ENCODE results near the gene RCHY1.
A peak's percentile ranks its signal among the peaks of the same experiment; 100 is the strongest.
"Not testable (repeated sequence)": the region's sequence is repeated elsewhere in the genome, so short reads cannot be mapped to it uniquely, and the experiment has no call there.

RCHY1 gene

GRCh38 chr4:75514131-75514948 is at the start of gene RCHY1, which contains the start of gene THAP6:
TSS of gene RCHY1 (minus strand) at chr4:75514403. CDS start at chr4:75514286, 117 bp downstream.
TSS of gene THAP6 (plus strand) at chr4:75514473. CDS start at chr4:75515453, 980 bp downstream.
- DNase-seq (ENCODE audit: low read depth): peak; percentile 84

GRCh38 chr4:75561789-75562188 is 47.6 kb upstream of the RCHY1 start:
- no peak for DNase-seq (ENCODE audit: low read depth)

GRCh38 chr4:75557696-75558095 is 43.5 kb upstream of the RCHY1 start:
- no peak for DNase-seq (ENCODE audit: low read depth)

GRCh38 chr4:75555294-75556164 is 41.3 kb upstream of the RCHY1 start, which contains the start of gene ODAPH:
TSS of gene ODAPH (plus strand) at chr4:75556066. CDS start at chr4:75556083, 17 bp downstream.
- no peak for DNase-seq (ENCODE audit: low read depth)

- no peak for DNase-seq (ENCODE audit: low read depth)
Observed at GRCh38 chr4:75552452-75552851, 38.2 kb upstream of the RCHY1 start.

- DNase-seq (ENCODE audit: low read depth): no peak
Observed at GRCh38 chr4:75549019-75549418, 34.8 kb upstream of the RCHY1 start.

- DNase-seq (ENCODE audit: low read depth): no peak
Observed at GRCh38 chr4:75547647-75548387, 33.6 kb upstream of the RCHY1 start.

- DNase-seq (ENCODE audit: low read depth): no peak
Observed at GRCh38 chr4:75545526-75545925, 31.3 kb upstream of the RCHY1 start.

- DNase-seq (ENCODE audit: low read depth): no peak
Observed at GRCh38 chr4:75544870-75545269, 30.7 kb upstream of the RCHY1 start.

- DNase-seq (ENCODE audit: low read depth): not testable (repeated sequence)
Observed at GRCh38 chr4:75544220-75544619, 30.0 kb upstream of the RCHY1 start.

- no peak for DNase-seq (ENCODE audit: low read depth)
Observed at GRCh38 chr4:75542824-75543223, 28.6 kb upstream of the RCHY1 start.

GRCh38 chr4:75537308-75537707 is 23.1 kb upstream of the RCHY1 start:
- DNase-seq (ENCODE audit: low read depth): not testable (repeated sequence)

GRCh38 chr4:75533926-75534325 is 19.7 kb upstream of the RCHY1 start:
- DNase-seq (ENCODE audit: low read depth): not testable (repeated sequence)

- not testable (repeated sequence) for DNase-seq (ENCODE audit: low read depth)
Observed at GRCh38 chr4:75533339-75533887, 19.2 kb upstream of the RCHY1 start.

GRCh38 chr4:75531536-75532143 is 17.4 kb upstream of the RCHY1 start:
- DNase-seq (ENCODE audit: low read depth): not testable (repeated sequence)

- DNase-seq (ENCODE audit: low read depth): no peak
Observed at GRCh38 chr4:75530556-75531322, 16.5 kb upstream of the RCHY1 start.

GRCh38 chr4:75527482-75527881 is 13.3 kb upstream of the RCHY1 start:
- DNase-seq (ENCODE audit: low read depth): no peak

GRCh38 chr4:75525910-75526309 is 11.7 kb upstream of the RCHY1 start:
- no peak for DNase-seq (ENCODE audit: low read depth)

GRCh38 chr4:75525086-75525485 is 10.9 kb upstream of the RCHY1 start:
- no peak for DNase-seq (ENCODE audit: low read depth)

GRCh38 chr4:75519452-75519851 is 5.2 kb upstream of the RCHY1 start:
- not testable (repeated sequence) for DNase-seq (ENCODE audit: low read depth)

All from stimulated activated CD8-positive, alpha-beta memory T cell treated with anti-CD3 and anti-CD28 coated beads, Interleukin-12 subunit alpha, Interleukin-12 subunit beta, amount 100 ng/mL, for 4 hours (primary cell).